Lower lobe of right lung (tissue), 2 donors: ENCODE data around the gene NUFIP2. TPM values are rescaled to one million over a fixed set of nuclear protein-coding genes. Genes with fewer than 3 reads are reported as not detected.
A peak's percentile ranks its signal among the peaks of the same experiment; 100 is the strongest.

Source experiments
- ATAC-seq, 2 donors: fragments of 200-7000 bp; cut with Tn5 transposase; one replicate each; pipeline ENCODE4 v1.9.1; 2020 to 2022; ENCODE audit warnings: mild to moderate bottlenecking in 2 of 2, moderate library complexity in 2 of 2
- DNase-seq: peaks from one replicate; pipeline ENCODE4 v3.0.0-alpha.2; 2020
- H3K27ac ChIP-seq: fragments of 200-600 bp; one replicate; pipeline ENCODE4 v1.8.0; 2022
- H3K27me3 ChIP-seq: fragments of 200-600 bp; one replicate; pipeline ENCODE4 v1.8.0; 2022; ENCODE audit warnings: low read depth
- H3K36me3 ChIP-seq: fragments of 200-600 bp; one replicate; pipeline ENCODE4 v1.8.0; 2022; ENCODE audit warnings: mild to moderate bottlenecking
- H3K4me1 ChIP-seq: fragments of 200-600 bp; one replicate; pipeline ENCODE4 v1.8.0; 2022
- H3K4me3 ChIP-seq: fragments of 200-600 bp; one replicate; pipeline ENCODE4 v1.8.0; 2022; ENCODE audit warnings: mild to moderate bottlenecking
- H3K9me3 ChIP-seq: fragments of 200-600 bp; one replicate; pipeline ENCODE4 v1.8.0; 2022
- CTCF ChIP-seq: fragments of 200-600 bp; IDR thresholded peaks from one replicate; pipeline ENCODE4 v1.8.0; 2022; ENCODE audit warnings: antibody characterized with exemption, mild to moderate bottlenecking
- intact Hi-C: fragments of 100-400 bp; cut with DNase I; formaldehyde crosslinking; loops from one replicate; pipeline ENCODE4 v1.11.0; 2022
- total RNA-seq: library from RNA; stranded (reverse); fragmentation: NEBNext Ultra II Directional; extraction: Animal tissue kit (Norgen Biotek cat#: 25700); gene quantifications from one replicate; pipeline ENCODE4 v1.2.1, GENCODE V29; 2021
- donor health status: DM: no; HTN: yes; CAD: no; lungs with severe emphysema.

The NUFIP2 gene
- total RNA-seq, 1 donor from 2014 or later: 66.2 TPM

- Histone ChIP-seq H3K4me1 (peaks cover 9% of the 10 kb centered on the region), H3K27me3 (no peaks in the 10 kb centered on the region), H3K27ac (no peak overlapping the region), H3K36me3 (no peaks in the 10 kb centered on the region), H3K9me3 (no peaks in the 10 kb centered on the region), H3K4me3 (no peak overlapping the region)
- no peak for DNase-seq
- TF ChIP-seq CTCF: no peak
- intact Hi-C loops: no loop called here
- no peak for ATAC-seq
Observed at GRCh38 chr17:29247219-29247618, 46.7 kb downstream of the NUFIP2 start.

GRCh38 chr17:29246628-29247027, 47.3 kb downstream of the NUFIP2 start, which contains the start of gene CRYBA1:
CRYBA1 (plus strand) TSS chr17:29246859; CDS start chr17:29246864, 5 bp downstream.
- intact Hi-C loops: no loop called here

GRCh38 chr17:29245401-29245800, 48.5 kb downstream of the NUFIP2 start:
- Histone ChIP-seq H3K9me3 (no peaks in the 10 kb centered on the region), H3K27ac (no peak overlapping the region), H3K36me3 (no peaks in the 10 kb centered on the region), H3K4me1 (peaks cover 5% of the 10 kb centered on the region), H3K27me3 (no peaks in the 10 kb centered on the region), H3K4me3 (no peak overlapping the region)
- ATAC-seq (no peak), DNase-seq (no peak)
- no peak for TF ChIP-seq CTCF
- intact Hi-C loops: no loop called here

More at GRCh38 chr17:29246628-29247027, 47.3 kb downstream of the NUFIP2 start, which contains the start of gene CRYBA1:
- Histone ChIP-seq H3K4me3 (no peak within 1 kb of the TSS), H3K9me3 (no peaks in the 10 kb centered on the region), H3K27ac (no peak within 1 kb of the TSS), H3K36me3 (no peaks in the 10 kb centered on the region), H3K27me3 (no peaks in the 10 kb centered on the region), H3K4me1 (peaks cover 3% of the 10 kb centered on the region)
- no peak for TF ChIP-seq CTCF
- DNase-seq (no peak), ATAC-seq (peak in 1 of 2 donors; percentile 37)

- no peak for ATAC-seq
- no peak overlapping the region for H3K4me3 ChIP-seq
- peaks cover 5% of the 10 kb centered on the region for H3K4me1 ChIP-seq
- no peak for DNase-seq
- H3K27me3 ChIP-seq: no peaks in the 10 kb centered on the region
- H3K36me3 ChIP-seq: no peaks in the 10 kb centered on the region
- intact Hi-C loops: no loop called here
- no peaks in the 10 kb centered on the region for H3K9me3 ChIP-seq
- H3K27ac ChIP-seq: no peak overlapping the region
- no peak for TF ChIP-seq CTCF
Observed at GRCh38 chr17:29243792-29244191, 50.2 kb downstream of the NUFIP2 start.

GRCh38 chr17:29242790-29243189, 51.2 kb downstream of the NUFIP2 start:
- Histone ChIP-seq H3K27me3 (no peaks in the 10 kb centered on the region), H3K4me3 (no peak overlapping the region), H3K4me1 (peaks cover 5% of the 10 kb centered on the region), H3K9me3 (no peaks in the 10 kb centered on the region), H3K27ac (no peak overlapping the region), H3K36me3 (no peaks in the 10 kb centered on the region)
- TF ChIP-seq CTCF: no peak
- ATAC-seq (no peak), DNase-seq (no peak)
- intact Hi-C loops: no loop called here

- Histone ChIP-seq H3K36me3 (no peaks in the 10 kb centered on the region), H3K4me1 (peaks cover 5% of the 10 kb centered on the region), H3K4me3 (no peak overlapping the region), H3K9me3 (no peaks in the 10 kb centered on the region), H3K27me3 (no peaks in the 10 kb centered on the region), H3K27ac (no peak overlapping the region)
- DNase-seq: no peak
- TF ChIP-seq CTCF: no peak
- ATAC-seq: no peak
- intact Hi-C loops: no loop called here
Observed at GRCh38 chr17:29242051-29242450, 51.9 kb downstream of the NUFIP2 start.
